HCT116 (cell line): Measurements from ENCODE around the gene PNPLA2.

ENCODE experiments used
- CEBPB ChIP-seq: IDR thresholded peaks from 2 replicates; pipeline ENCODE4 v1.6.1; 2012; ENCODE audit warnings: low read depth
- EGR1 ChIP-seq: IDR thresholded peaks from 2 replicates; pipeline ENCODE4 v1.6.1; 2012; ENCODE audit warnings: low read depth
- EZH2phosphoT487 ChIP-seq: fragments of 200-600 bp; IDR thresholded peaks from 2 replicates; pipeline ENCODE4 v1.6.1; 2018; ENCODE audit warnings: antibody characterized with exemption, borderline replicate concordance
- FOSL1 ChIP-seq: IDR thresholded peaks from 2 replicates; pipeline ENCODE4 v1.6.1; 2012; ENCODE audit warnings: low read depth
- JUND ChIP-seq: IDR thresholded peaks from 2 replicates; pipeline ENCODE4 v1.6.1; 2012
- POLR2A ChIP-seq: IDR thresholded peaks from 2 replicates; pipeline ENCODE4 v1.7.0; 2011; ENCODE audit warnings: borderline replicate concordance; ENCODE audit not compliant: insufficient read depth, insufficient read length; ENCODE audit errors: extremely low read depth
- SIN3A ChIP-seq: IDR thresholded peaks from 2 replicates; pipeline ENCODE4 v1.6.1; 2012; ENCODE audit warnings: low read depth
- TCF7L2 ChIP-seq: IDR thresholded peaks from 2 replicates; pipeline ENCODE4 v1.7.0; 2011; ENCODE audit warnings: borderline replicate concordance, inconsistent platforms; ENCODE audit not compliant: insufficient read depth, insufficient read length; ENCODE audit errors: extremely low read depth
- YY1 ChIP-seq: IDR thresholded peaks from 2 replicates; pipeline ENCODE4 v1.6.1; 2011; ENCODE audit warnings: low read length, low read depth, moderate library complexity, mild to moderate bottlenecking; ENCODE audit not compliant: insufficient replicate concordance; ENCODE audit errors: extremely low read depth
- TF ChIP-seq, protein P1 (sequence below), 3 experiments: fragments of 200-600 bp in 1 of 3; sonication (generic) in 1 of 3; IDR thresholded peaks in 2 of 3; conservative IDR thresholded peaks in 1 of 3; 2 replicates each; pipeline ENCODE4 v1.5.1; 2012 to 2017; ENCODE audit warnings: low read depth in 2 of 3, low read length in 2 of 3, antibody characterized with exemption in 1 of 3, borderline replicate concordance in 1 of 3, control low read depth in 1 of 3, mild to moderate bottlenecking in 1 of 3, mixed read lengths in 1 of 3, mixed run types in 1 of 3, moderate library complexity in 1 of 3; ENCODE audit not compliant: insufficient read depth in 1 of 3
- TF ChIP-seq, protein P2 (sequence below): IDR thresholded peaks from 2 replicates; pipeline ENCODE4 v1.6.1; 2012; ENCODE audit warnings: low read depth

DNA sequence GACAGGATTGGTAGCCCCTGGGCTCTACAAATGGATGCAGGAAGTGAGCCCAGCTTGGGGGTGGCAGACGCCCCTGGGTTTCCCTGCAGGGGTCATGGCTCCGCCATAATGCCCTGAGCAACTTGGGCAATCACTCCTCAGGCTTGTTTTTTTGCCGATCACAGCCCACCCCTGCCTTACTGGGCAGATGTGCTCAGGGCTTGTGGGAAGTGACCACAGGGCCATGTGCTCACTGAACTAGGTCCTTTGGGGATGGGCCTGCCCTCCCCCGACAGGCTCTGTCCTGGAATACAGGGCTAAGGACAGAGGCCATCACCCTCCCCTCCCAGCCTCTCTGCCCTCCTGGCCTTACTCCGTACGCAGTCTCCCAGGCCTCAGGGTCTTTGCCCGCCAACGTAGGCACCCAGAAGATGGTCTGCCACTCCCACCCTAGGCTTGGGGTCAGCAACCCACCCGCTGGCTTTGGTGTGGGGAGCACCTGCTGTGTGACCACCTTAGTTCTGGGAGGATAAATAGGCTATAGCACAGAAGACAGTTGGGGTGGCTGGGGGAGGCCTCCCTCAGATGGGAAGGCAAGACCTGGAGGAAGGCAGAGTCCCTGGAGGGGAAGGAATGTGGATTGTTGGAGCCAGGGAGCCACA is 5.1 kb upstream of the PNPLA2 start:
- TF ChIP-seq CEBPB (no peak), JUND (no peak), YY1 (no peak), SIN3A (no peak), POLR2A (no peak), FOSL1 (no peak), EZH2phosphoT487 (no peak), TCF7L2 (no peak), EGR1 (no peak)
- TF ChIP-seq, protein P1, sequence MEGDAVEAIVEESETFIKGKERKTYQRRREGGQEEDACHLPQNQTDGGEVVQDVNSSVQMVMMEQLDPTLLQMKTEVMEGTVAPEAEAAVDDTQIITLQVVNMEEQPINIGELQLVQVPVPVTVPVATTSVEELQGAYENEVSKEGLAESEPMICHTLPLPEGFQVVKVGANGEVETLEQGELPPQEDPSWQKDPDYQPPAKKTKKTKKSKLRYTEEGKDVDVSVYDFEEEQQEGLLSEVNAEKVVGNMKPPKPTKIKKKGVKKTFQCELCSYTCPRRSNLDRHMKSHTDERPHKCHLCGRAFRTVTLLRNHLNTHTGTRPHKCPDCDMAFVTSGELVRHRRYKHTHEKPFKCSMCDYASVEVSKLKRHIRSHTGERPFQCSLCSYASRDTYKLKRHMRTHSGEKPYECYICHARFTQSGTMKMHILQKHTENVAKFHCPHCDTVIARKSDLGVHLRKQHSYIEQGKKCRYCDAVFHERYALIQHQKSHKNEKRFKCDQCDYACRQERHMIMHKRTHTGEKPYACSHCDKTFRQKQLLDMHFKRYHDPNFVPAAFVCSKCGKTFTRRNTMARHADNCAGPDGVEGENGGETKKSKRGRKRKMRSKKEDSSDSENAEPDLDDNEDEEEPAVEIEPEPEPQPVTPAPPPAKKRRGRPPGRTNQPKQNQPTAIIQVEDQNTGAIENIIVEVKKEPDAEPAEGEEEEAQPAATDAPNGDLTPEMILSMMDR (IDR thresholded peaks at IDR 0.05 in 2 of 3, conservative IDR thresholded peaks at IDR 0.05 in 1 of 3; ENCODE audit: borderline replicate concordance in 1 of 3, insufficient read depth in 1 of 3, low read depth in 2 of 3, low read length in 2 of 3) = no peak
- TF ChIP-seq, protein P2, sequence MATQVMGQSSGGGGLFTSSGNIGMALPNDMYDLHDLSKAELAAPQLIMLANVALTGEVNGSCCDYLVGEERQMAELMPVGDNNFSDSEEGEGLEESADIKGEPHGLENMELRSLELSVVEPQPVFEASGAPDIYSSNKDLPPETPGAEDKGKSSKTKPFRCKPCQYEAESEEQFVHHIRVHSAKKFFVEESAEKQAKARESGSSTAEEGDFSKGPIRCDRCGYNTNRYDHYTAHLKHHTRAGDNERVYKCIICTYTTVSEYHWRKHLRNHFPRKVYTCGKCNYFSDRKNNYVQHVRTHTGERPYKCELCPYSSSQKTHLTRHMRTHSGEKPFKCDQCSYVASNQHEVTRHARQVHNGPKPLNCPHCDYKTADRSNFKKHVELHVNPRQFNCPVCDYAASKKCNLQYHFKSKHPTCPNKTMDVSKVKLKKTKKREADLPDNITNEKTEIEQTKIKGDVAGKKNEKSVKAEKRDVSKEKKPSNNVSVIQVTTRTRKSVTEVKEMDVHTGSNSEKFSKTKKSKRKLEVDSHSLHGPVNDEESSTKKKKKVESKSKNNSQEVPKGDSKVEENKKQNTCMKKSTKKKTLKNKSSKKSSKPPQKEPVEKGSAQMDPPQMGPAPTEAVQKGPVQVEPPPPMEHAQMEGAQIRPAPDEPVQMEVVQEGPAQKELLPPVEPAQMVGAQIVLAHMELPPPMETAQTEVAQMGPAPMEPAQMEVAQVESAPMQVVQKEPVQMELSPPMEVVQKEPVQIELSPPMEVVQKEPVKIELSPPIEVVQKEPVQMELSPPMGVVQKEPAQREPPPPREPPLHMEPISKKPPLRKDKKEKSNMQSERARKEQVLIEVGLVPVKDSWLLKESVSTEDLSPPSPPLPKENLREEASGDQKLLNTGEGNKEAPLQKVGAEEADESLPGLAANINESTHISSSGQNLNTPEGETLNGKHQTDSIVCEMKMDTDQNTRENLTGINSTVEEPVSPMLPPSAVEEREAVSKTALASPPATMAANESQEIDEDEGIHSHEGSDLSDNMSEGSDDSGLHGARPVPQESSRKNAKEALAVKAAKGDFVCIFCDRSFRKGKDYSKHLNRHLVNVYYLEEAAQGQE = no peak
